NCI-H2107 (cell line): Measurements from ENCODE around the gene RAB5A.
A peak's percentile ranks its signal among the peaks of the same experiment; 100 is the strongest.
"Not testable (repeated sequence)": the region's sequence is repeated elsewhere in the genome, so short reads cannot be mapped to it uniquely, and the experiment has no call there.

Source experiments
- DNase-seq: peaks from one replicate; lab custom pipeline; 2025; lab: John Stamatoyannopoulos, UW

The RAB5A gene

DNA sequence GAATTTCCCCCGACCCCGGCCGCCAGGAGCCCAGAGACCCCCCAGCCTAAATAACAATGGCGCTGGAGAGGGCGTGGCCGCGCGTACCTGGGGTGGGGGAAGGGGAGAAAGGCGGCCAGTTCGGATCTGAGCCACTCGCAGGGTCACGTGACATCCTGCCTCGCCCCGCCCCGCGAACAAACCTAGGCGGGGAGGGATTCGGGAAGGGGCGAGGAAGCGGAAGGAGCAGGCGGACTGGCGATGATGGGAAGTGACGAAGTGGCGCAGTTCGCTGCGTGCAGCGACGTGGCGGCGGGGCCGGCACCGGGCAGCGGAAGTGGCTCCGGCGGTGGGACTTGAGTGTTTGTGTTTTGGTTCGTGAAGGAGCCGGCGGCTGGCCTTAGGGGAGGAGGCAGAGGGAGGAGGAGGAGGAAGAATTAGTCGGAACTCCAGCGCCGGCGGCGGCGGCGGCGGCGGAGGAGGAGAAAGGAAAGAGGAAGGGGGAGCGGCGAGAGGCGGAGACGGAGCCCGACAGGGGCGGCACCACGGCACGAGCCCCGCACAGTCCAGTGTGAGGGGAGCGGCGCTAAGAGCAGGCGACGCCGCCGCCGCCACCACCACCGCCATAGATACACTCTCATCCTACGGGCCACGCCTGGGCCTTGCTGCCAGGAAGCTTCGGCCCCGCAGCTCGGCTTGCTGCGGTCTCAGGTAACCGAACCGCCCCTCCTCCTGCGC lies at the start of gene RAB5A:
Gene RAB5A, plus strand, starts transcription at position 266 of the 717 bp plus-strand sequence. CDS start 3,802 bp downstream, outside the sequence.
- DNase-seq, result peak; percentile 73

- DNase-seq, result no peak
Measured at GRCh38 chr3:19898721-19899120, 48.2 kb upstream of the RAB5A start.

GRCh38 chr3:19899264-19899663 lies 47.6 kb upstream of the RAB5A start:
- no peak for DNase-seq

- not testable (repeated sequence) for DNase-seq
Measured at GRCh38 chr3:19899833-19900232, 47.1 kb upstream of the RAB5A start.

DNA sequence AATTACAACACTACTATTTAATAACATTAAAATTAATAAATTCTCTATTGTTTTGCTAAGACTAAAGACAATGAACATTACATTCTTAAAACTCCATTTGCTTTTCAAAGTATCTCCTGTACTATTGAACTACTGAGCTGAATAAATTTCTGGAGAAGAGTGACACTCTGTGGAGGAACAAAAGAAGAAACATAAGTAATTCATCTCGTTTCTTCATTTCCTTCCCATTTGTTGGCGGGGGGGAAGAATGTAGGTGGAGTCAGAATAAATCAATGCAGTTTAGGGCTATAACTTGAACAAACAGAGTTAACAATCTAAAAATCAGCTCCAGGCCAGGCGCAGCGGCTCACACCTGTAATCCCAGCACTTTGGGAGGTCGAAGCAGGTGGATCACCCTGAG lies 45.6 kb upstream of the RAB5A start:
- no peak for DNase-seq

DNA sequence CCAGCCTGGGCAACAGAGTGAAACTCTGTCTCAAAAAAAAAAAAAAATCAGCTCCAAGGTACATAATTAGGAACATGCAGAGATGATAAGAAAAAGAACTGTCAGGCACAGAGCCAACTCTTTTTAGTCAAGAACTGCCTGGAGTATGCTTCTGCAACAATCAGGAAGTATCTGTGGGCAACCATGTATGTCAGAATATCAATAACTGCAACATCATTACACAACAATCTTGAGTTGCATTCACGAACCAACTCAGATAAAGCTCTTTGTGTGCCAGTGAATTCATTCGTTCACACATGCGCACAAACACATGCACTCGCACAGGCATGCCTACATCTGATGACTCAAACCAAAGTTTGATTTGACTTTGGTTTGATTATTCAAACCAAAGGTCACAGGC lies 45.0 kb upstream of the RAB5A start:
- no peak for DNase-seq

DNA sequence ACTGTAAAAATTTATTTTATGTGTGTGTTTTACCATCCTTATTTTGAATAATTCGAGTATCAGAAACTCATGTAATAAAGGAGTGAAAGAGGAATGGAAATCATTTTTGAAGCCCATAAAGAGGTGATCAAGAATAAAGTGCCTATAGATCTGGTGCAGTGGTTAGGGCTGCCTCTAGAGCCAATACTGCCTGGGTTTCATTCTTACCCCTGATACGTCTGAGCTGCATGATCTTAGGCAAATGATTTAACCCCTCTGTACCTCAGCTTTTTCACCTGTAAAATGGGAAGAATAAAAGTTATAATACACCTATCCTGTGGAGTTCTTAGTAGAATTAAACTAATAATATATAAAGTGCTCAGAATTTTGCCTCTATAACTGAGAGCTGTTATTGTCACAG lies 43.2 kb upstream of the RAB5A start:
- DNase-seq, result no peak

DNA sequence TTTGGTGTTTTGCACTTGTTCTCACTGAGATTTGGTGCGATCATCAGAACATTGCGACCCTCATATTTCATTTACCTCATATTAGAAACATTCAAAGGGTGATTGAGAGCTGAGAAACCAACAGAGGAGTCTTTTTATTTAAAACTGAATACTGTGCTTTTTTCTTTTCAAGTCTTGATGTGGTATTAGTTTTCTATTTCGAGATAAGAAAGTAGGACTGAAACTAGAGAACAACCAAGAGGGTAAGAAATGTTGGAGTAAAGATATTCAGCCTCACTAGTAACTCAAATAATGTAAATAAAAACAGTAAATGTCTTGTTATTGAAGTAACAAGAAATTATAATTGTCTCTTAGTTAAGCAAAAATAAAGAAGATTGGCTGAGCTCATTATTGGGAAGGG lies 39.4 kb upstream of the RAB5A start:
- DNase-seq, result no peak

DNA sequence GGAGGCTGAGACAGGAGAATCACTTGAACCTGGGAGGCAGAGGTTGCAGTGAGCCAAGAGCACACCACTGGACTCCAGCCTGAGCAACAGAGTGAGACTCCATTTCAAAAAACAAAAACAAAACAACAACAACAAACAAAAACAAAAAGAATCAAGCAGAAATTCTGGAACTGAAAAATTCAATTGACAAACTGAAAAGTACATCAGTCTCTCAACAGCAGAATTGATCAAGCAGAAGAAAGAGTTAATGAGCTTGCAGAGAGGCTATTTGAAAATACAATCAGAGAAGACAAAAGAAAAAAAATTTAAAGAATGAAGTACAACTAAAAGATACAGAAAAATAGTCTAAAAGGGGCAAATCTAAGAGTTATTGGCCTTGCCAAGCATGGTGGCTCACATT lies 35.4 kb upstream of the RAB5A start:
- no peak for DNase-seq

DNA sequence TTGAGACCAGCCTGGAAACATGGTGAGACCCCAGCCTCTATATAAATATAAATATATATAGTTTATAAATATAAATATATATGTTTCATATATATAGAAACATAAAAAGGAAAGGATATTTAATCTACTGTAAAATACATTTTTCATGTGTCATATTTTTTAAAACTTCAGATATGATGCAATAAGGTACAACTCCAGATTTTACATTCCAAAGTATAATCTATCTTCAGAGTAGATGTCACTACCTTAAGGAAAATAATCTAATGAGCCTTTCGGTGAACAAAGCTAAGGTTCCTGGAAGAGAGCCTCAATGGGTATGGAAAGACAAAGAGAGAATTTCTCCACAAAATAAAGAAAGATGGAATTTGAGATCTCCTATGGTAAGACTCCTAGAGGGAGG lies 29.7 kb upstream of the RAB5A start:
- DNase-seq, result no peak

DNA sequence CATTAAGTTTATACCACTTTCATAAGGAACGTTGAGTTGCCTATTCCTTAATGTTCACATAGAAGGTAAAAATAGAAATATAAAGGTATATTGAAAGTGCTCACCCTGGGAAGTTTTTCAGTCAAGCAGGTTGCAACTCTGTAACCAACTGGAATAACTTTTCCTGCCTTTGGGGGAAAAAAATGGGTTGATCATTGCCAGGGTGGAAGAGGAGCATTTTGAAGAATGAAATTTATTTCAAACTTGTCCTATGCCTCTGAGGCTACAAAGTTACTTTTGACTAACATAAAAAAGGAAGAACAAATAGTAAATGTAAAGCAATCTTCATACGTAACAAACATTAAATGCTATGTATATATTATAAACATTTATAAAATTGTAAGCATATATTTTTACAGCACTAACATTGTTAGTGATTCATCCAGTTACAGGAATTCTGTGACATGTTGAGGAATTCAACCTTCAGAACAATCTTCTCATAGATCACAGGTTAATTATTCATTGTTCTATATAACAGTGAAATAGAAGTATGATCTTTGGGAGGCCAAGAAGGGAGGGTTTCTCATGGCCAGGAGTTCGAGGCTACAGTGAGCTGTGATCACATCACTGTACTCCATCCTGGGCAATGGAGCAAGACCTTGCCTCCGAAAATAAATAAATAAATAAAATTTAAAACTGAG lies 26.4 kb upstream of the RAB5A start:
- DNase-seq, result no peak

- no peak for DNase-seq
Measured at GRCh38 chr3:19931180-19931692, 15.7 kb upstream of the RAB5A start.

GRCh38 chr3:19931767-19932188 lies 15.1 kb upstream of the RAB5A start:
- no peak for DNase-seq

GRCh38 chr3:19932422-19932821 lies 14.5 kb upstream of the RAB5A start:
- no peak for DNase-seq

- no peak for DNase-seq
Measured at GRCh38 chr3:19934098-19934566, 12.8 kb upstream of the RAB5A start, which contains the start of gene EFHB. EFHB (minus strand) TSS chr3:19934217; CDS start chr3:19934018, 199 bp downstream.

GRCh38 chr3:19937459-19938294 lies 9.2 kb upstream of the RAB5A start:
- no peak for DNase-seq

DNA sequence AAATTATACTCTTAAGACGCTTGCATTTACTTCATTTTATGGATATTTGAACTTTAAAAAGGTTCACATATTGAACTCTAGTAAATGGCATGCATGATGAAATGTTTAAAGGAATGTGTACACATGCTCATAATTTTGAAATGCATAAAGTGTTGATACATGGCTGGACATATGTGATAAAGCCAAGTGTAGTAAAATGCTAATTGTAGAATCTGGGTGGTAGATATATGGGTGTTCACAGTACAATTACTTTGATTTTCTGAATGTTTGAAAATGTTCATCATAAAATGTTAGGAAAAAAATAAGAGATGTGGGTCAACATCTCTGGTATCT lies 8.6 kb upstream of the RAB5A start:
- DNase-seq, result no peak

- DNase-seq, result no peak
Measured at GRCh38 chr3:19940643-19941042, 6.3 kb upstream of the RAB5A start.

DNA sequence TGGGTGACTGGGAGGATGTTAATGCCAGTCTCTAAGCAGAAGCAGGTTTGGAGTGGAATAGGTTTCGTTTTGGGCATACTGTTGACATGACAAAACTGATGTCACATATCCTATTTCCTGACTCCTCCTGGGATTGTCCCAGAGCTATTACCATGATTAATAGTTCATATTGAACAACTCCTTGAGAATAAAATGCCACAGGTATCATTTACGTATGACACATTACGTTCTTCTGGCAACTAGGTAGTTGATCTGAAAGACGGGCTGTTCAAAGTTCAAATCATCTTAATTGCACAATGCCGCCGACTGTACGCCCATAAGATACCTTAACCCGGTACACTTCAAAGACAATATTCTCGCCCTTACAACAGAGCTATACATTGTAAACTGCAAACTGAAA lies 1.4 kb upstream of the RAB5A start:
- DNase-seq, result no peak

DNA sequence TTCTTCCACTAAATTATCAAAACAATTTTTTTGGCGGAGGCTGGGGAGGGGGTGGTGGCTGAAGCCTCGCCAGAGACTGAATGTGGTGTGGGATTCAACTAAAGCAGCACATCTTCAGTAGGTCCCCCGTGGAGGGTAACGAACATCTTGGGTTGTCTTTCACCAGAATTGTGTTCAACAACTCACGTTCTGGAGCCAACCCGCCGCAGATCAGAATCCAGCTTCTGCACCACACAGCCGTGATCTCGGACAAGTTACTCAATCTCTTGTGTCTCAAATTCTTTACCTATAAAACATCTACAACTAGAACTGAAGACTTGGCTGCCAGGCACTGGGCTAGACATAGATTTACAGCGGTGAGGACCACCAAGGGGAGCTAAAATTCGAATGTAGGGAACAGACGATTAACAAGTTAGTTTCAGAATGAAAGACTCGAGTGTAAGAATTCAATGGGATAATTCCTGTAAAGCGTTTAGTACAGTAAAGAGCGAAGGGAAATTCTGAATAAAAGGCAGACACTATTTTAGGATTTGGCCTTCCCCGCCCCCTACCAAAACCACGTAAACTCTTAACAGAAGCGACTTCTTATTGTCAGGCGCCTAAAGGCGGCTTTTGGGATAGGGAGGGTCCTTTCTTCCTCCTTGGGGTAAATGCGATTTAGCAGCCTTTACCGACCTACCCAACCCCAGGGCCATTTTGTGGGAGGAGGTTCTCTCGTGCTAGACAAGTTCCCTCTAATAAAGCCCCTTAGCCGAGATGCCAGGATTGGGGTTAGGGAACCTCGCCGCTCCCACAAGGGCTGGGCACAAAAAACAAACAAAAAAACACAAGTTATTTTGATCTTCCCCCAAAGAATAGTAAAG lies 697 bp upstream of the RAB5A start:
- no peak for DNase-seq

GRCh38 chr3:19947549-19948225 lies 790 bp downstream of the RAB5A start:
- DNase-seq, result peak; percentile 5
